BE2C (cell line): ENCODE measurements around the gene TMEM145.
A peak's percentile ranks its signal among the peaks of the same experiment; 100 is the strongest.

ENCODE experiments used
- DNase-seq: peaks from one replicate; pipeline ENCODE4 v3.0.0-alpha.2; 2020
- H3K27me3 ChIP-seq: fragments of 250-450 bp; sonication (Bioruptor Pico); 2 replicates; pipeline ENCODE4 v1.5.1; 2020; ENCODE audit warnings: mild to moderate bottlenecking
- H3K36me3 ChIP-seq: fragments of 250-450 bp; sonication (Bioruptor Pico); 2 replicates; pipeline ENCODE4 v1.5.1; 2020; ENCODE audit warnings: mild to moderate bottlenecking
- H3K4me1 ChIP-seq: fragments of 250-450 bp; sonication (Bioruptor Pico); 2 replicates; pipeline ENCODE4 v1.5.1; 2020
- H3K4me3 ChIP-seq: 2 replicates; pipeline ENCODE4 v1.5.1; 2011; ENCODE audit warnings: low read depth, low read length
- H3K9me3 ChIP-seq: fragments of 250-450 bp; sonication (Bioruptor Pico); 2 replicates; pipeline ENCODE4 v1.5.1; 2020
- TF ChIP-seq, protein P1 (sequence below): IDR thresholded peaks from 2 replicates; pipeline ENCODE4 v1.5.1; 2012; ENCODE audit warnings: mild to moderate bottlenecking, low read depth, low read length

Gene TMEM145

DNA sequence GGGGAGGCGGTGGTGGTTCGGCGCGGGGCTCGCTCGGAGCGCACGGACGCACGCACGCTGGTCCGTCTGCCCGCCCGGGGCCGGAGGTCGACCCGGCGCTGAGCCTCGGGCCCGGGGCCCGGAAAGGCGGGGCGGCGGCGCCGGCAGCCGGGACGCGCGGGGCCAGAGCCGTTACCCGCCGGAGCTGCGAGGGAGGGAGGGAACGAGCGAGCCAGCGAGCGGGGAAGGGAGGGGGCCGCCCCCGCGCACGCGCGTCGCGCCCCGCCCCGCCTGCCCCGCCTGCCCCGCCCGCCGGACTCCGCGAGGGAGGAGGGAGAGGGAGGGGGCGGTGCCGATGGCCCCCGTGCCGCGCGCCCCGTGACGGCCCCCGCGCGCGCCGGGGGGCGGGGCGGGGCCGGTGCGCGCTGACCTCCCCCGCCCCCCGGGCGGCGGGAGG lies 29.0 kb upstream of the TMEM145 start:
- H3K9me3 ChIP-seq, result no peaks in the 10 kb centered on the region
- peaks cover 32% of the 10 kb centered on the region for H3K4me1 ChIP-seq
- H3K4me3 ChIP-seq, result no peak overlapping the region
- TF ChIP-seq, protein P1, sequence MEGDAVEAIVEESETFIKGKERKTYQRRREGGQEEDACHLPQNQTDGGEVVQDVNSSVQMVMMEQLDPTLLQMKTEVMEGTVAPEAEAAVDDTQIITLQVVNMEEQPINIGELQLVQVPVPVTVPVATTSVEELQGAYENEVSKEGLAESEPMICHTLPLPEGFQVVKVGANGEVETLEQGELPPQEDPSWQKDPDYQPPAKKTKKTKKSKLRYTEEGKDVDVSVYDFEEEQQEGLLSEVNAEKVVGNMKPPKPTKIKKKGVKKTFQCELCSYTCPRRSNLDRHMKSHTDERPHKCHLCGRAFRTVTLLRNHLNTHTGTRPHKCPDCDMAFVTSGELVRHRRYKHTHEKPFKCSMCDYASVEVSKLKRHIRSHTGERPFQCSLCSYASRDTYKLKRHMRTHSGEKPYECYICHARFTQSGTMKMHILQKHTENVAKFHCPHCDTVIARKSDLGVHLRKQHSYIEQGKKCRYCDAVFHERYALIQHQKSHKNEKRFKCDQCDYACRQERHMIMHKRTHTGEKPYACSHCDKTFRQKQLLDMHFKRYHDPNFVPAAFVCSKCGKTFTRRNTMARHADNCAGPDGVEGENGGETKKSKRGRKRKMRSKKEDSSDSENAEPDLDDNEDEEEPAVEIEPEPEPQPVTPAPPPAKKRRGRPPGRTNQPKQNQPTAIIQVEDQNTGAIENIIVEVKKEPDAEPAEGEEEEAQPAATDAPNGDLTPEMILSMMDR, result no peak
- DNase-seq, result peak; percentile 88
- H3K36me3 ChIP-seq, result peaks cover 23% of the 10 kb centered on the region
- no peaks in the 10 kb centered on the region for H3K27me3 ChIP-seq

DNA sequence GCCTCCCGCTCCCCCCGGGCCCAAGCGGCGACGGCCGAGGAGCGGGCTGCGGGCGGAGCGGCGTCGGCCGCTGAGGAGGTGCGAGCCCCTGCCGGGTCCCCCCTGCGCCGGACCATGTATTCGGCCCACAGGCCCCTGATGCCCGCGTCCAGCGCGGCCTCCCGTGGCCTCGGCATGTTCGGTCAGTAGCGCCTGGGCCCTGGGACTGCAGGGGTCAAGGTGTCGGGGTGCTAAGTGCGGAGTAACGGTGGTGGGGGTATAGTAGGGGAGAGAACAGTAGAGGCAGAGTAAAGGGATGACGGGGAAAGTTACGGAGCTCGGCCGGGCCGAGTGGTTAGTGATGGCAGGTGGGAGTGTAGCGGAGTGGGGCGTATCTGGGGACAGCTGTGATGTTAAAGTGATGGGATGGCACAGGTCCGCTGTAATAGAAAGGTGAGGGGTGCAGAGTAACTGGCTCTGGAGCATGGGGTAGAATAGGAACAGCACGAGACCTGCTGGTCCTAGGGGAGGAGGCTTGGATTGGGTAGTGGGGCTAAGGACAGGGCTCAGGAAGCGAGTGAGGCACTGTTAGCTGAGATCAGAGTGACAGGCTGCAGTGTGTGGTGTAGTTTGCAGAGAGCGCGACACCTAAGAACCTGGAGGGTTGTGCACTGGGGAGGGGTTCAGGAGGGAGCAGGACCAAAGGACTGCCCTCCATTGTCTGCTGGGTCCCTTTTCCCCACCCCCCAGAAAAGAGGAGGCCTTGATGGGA lies 28.3 kb upstream of the TMEM145 start:
- Histone ChIP-seq H3K9me3 (no peaks in the 10 kb centered on the region), H3K4me1 (peaks cover 27% of the 10 kb centered on the region), H3K4me3 (peak overlapping the region; percentile 68), H3K27me3 (no peaks in the 10 kb centered on the region), H3K36me3 (peaks cover 30% of the 10 kb centered on the region)
- TF ChIP-seq, protein P1, result no peak
- DNase-seq, result peak; percentile 17

DNA sequence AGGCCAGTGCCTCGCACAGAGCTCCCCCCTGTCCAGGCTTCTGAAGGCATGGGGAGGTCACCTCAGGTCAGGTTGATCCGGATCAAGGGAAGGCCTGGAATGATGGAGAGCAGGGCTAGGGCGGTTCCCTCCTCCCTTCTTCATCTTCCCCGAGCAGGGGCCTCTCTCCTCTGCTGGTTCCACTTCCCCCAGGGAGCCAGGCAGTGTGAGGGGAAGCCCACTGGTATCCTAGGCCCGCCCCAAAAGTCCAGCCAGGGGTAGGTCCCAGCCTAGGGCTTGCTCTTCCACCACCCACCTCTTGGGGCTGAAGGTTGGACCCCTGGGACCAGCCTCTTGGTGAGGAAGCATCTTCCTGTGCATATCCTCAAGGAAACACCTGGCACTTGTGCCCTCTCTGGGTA lies 27.6 kb upstream of the TMEM145 start:
- TF ChIP-seq, protein P1, result peak; percentile 4; the same call in 1 of the 2 replicates
- H3K9me3 ChIP-seq, result no peaks in the 10 kb centered on the region
- peak overlapping the region; percentile 68 for H3K4me3 ChIP-seq
- H3K27me3 ChIP-seq, result no peaks in the 10 kb centered on the region
- peaks cover 27% of the 10 kb centered on the region for H3K4me1 ChIP-seq
- DNase-seq, result peak; percentile 46
- peaks cover 38% of the 10 kb centered on the region for H3K36me3 ChIP-seq

DNA sequence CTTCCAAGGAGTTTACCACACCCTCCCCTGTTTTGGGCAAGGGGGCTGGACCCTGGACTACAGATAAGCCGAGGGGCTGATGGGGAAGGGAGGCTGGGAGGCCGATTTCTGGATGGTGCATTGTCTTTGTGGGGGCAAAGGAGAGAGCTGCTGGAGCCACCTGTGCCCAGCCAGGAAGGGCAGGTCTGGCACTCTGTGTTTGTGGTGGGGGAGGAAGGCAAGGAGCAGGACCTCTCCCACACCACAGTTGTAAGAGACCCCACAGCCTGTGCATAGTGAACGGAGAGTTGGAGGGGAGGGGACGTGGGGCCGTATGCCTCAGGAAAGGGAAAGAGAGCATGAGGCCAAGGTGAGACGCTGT lies 27.1 kb upstream of the TMEM145 start:
- H3K4me3 ChIP-seq, result peak overlapping the region; percentile 68

DNA sequence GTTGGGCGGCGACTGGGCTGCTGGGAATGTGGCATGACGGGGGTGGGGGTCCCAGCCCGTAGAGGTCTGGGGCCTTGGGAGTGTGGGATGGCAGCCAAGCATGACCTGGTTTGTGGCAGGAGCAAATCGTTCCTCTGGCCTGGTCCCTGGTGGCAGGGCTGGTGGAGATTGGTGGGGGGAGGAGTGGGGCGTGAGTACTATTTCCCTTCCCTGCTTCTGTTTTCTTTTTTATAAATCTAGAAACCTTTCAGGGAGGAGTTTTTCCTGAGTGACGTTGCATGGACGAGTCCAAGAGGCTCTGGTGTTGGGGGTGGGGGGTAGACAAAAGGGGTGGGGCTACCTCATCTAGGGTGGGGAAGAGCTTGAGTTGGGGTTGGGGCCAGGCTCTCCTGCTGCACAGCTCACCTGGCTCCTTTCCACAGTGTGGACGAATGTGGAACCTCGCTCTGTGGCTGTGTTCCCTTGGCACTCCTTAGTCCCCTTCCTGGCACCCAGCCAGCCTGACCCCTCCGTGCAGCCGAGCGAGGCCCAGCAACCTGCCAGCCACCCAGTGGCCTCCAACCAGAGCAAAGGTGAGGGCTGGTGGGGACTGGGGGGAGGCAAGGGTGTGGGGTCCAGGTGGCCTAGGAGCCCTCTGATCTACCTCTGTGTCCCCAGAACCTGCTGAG lies 26.6 kb upstream of the TMEM145 start:
- TF ChIP-seq, protein P1, result no peak
- Histone ChIP-seq H3K4me1 (peaks cover 24% of the 10 kb centered on the region), H3K36me3 (peaks cover 46% of the 10 kb centered on the region), H3K4me3 (peak overlapping the region; percentile 68), H3K9me3 (no peaks in the 10 kb centered on the region), H3K27me3 (no peaks in the 10 kb centered on the region)
- DNase-seq, result peak; percentile 82

More for the DNA sequence above, 27.1 kb upstream of the TMEM145 start:
- no peak for DNase-seq
- TF ChIP-seq, protein P1, result no peak; the same call in 1 of the 2 replicates
- H3K27me3 ChIP-seq, result no peaks in the 10 kb centered on the region
- peaks cover 27% of the 10 kb centered on the region for H3K4me1 ChIP-seq
- H3K36me3 ChIP-seq, result peaks cover 41% of the 10 kb centered on the region
- no peaks in the 10 kb centered on the region for H3K9me3 ChIP-seq
